Heart left ventricle (tissue), 16 donors: Measurements from ENCODE around the gene TIAM2. TPM values are rescaled to one million over a fixed set of nuclear protein-coding genes. Genes with fewer than 3 reads are reported as not detected.
A peak's percentile ranks its signal among the peaks of the same experiment; 100 is the strongest.

ENCODE experiments used
- ATAC-seq, 4 donors: fragments of 200-7000 bp; cut with Tn5 transposase; one replicate each; pipeline ENCODE4 v1.9.1; 2020 to 2022; ENCODE audit warnings: moderate library complexity in 4 of 4, mild to moderate bottlenecking in 3 of 4, moderate number of reproducible peaks in 1 of 4
- DNase-seq, 5 donors: peaks; one replicate each; pipeline ENCODE4 v3.0.0-alpha.2; 2020
- H3K27ac ChIP-seq, 12 donors: fragments of 200-600 bp; sonication (generic) in 4 of 12; one replicate each; pipeline versions ENCODE4 v1.5.0 to v1.8.0; 2016 to 2022; ENCODE audit warnings: mild to moderate bottlenecking in 2 of 12
- H3K27me3 ChIP-seq, 9 donors: fragments of 200-600 bp; sonication (generic) in 2 of 9; one replicate each; pipeline versions ENCODE4 v1.5.1 to v1.8.0; 2016 to 2022; ENCODE audit warnings: mild to moderate bottlenecking in 3 of 9
- H3K36me3 ChIP-seq, 9 donors: fragments of 200-600 bp; sonication (generic) in 2 of 9; one replicate each; pipeline versions ENCODE4 v1.5.0 to v1.8.0; 2018 to 2022; ENCODE audit warnings: mild to moderate bottlenecking in 2 of 9
- H3K4me1 ChIP-seq, 12 donors: fragments of 200-600 bp; sonication (generic) in 4 of 12; one replicate each; pipeline versions ENCODE4 v1.5.0 to v1.8.0; 2016 to 2022; ENCODE audit warnings: mild to moderate bottlenecking in 3 of 12
- H3K4me3 ChIP-seq, 12 donors: fragments of 200-600 bp; sonication (generic) in 4 of 12; one replicate each; pipeline versions ENCODE4 v1.5.0 to v1.8.0; 2017 to 2022; ENCODE audit warnings: mild to moderate bottlenecking in 9 of 12, moderate library complexity in 4 of 12
- H3K9me3 ChIP-seq, 12 donors: fragments of 200-600 bp; sonication (generic) in 4 of 12; one replicate each; pipeline versions ENCODE4 v1.5.0 to v1.8.0; 2016 to 2022; ENCODE audit warnings: mild to moderate bottlenecking in 1 of 12
- CTCF ChIP-seq, 12 donors: fragments of 200-600 bp; sonication (generic) in 4 of 12; IDR thresholded peaks; one replicate each; pipeline versions ENCODE4 v1.5.0 to v1.8.0; 2018 to 2022; ENCODE audit warnings: antibody characterized with exemption in 12 of 12, mild to moderate bottlenecking in 5 of 12
- POLR2A ChIP-seq, 2 donors: fragments of 450-650 bp; IDR thresholded peaks; one replicate each; pipeline ENCODE4 v1.6.1; 2017; ENCODE audit warnings: antibody characterized with exemption in 2 of 2, mild to moderate bottlenecking in 2 of 2, moderate library complexity in 2 of 2
- WGBS, 4 donors: extraction: QIAGEN DNeasy Blood & Tissue Kit in 2 of 4; methylation state at CpG; one replicate each; pipeline versions ENCODE4 v1.1.5 to v1.1.7; 2013 to 2018; 5-methylcytosine and 5-hydroxymethylcytosine counted together
- intact Hi-C, 10 donors: fragments of 100-400 bp; cut with DNase I; formaldehyde crosslinking; loops; one replicate each; pipeline versions ENCODE4 v1.11.1 to v1.14.2; 2022
- polyA plus RNA-seq, 2 donors: library from polyadenylated mRNA; stranded (reverse); fragments of 200-250 nt; gene quantifications; one replicate each; pipeline ENCODE4 v1.2.3, GENCODE V29; 2013
- total RNA-seq, 9 donors: library from RNA; depleted of rRNA in 2 of 9; stranded (reverse); fragments of >200 nt in 2 of 9; fragmentation: NEBNext Ultra II Directional in 3 of 9; extraction: Animal tissue kit (Norgen Biotek cat#: 25700) in 3 of 9; gene quantifications; one replicate each; pipeline versions ENCODE4 v1.1.0 to v1.2.4, GENCODE V29; 2016 to 2023
- donor health status: ischemic (EF 13 %, LVEDD 7.1; RV severe dilation, severe dysfunction).
- donor health status: healthy with polysubstance abuse.
- donor health status: DM: no; HTN: yes; CAD: no.
- donor health status: DM: no; HTN: no; CAD: no.
- donor health status: ischemic (EF 25% LVEDD 6.9; RV normal size, moderate dysfunction).
- donor health status: ischemic (EF 25% LVEDD 5.7; RV mildly dilated, moderate dysfunction).
- donor health status: healthy.
- donor health status: DM: yes; HTN: yes; CAD: no.
- donor health status: ischemic (EF 35%, LVEDD 5.7; RV mildly dilated, moderate dysfunction).
- donor health status: nonischemic (EF 11% LVEDD 7.7; RV severe dilation, severe dysfunction).
- donor health status: DM: yes; HTN: yes; CAD: no.
- donor health status: PGD.
- donor health status: ischemic (EF 29% LVEDD 5.4; RV normal size, mild dysfunction).
- donor health status: nonischemic (EF 23%, LVEDD 6.1; RV moderate dilation, normal function).

The TIAM2 gene
- total and polyA plus RNA-seq, 11 donors = 4.6 to 16.5 (median 12.6) TPM

- peaks cover 0 to 34% (median 23%) of the 10 kb centered on the region in 12 donors for H3K4me1 ChIP-seq
- ATAC-seq = peak in 2 of 4 donors; percentile 35 to 38
- intact Hi-C loops = no loop called here
Measured at GRCh38 chr6:155142168-155143028, 147.3 kb downstream of the TIAM2 start.

GRCh38 chr6:155143029-155143577 is 148.0 kb downstream of the TIAM2 start:
- ATAC-seq = no peak
- 35 to 56% (median 48%) methylated on average over 4 of the region's 4 CpGs for WGBS, 4 donors

More at GRCh38 chr6:155142168-155143028, 147.3 kb downstream of the TIAM2 start:
- peak overlapping the region in 6 of 12 donors; percentile 26 to 72 (median 58) for H3K27ac ChIP-seq
- DNase-seq = no peak
- H3K36me3 ChIP-seq = no peaks in the 10 kb centered on the region
- peak overlapping the region in 6 of 12 donors; percentile 14 to 37 (median 26) for H3K4me3 ChIP-seq
- no peaks in the 10 kb centered on the region for H3K9me3 ChIP-seq
- no peak for TF ChIP-seq POLR2A (IDR thresholded peaks at IDR 0.05)
- no peak for TF ChIP-seq CTCF (IDR thresholded peaks at IDR 0.05)
- WGBS, 4 donors = 49 to 65% (median 61%) methylated on average over 13 of the region's 13 CpGs
- no peaks in the 10 kb centered on the region for H3K27me3 ChIP-seq

GRCh38 chr6:155143578-155144106 is 148.5 kb downstream of the TIAM2 start:
- WGBS, 4 donors = 76 to 83% (median 79%) methylated on average over 7 of the region's 7 CpGs
- peaks cover 0 to 34% (median 23%) of the 10 kb centered on the region in 12 donors for H3K4me1 ChIP-seq
- DNase-seq = no peak
- TF ChIP-seq POLR2A (IDR thresholded peaks at IDR 0.05) = no peak
- TF ChIP-seq CTCF (IDR thresholded peaks at IDR 0.05) = no peak
- no peaks in the 10 kb centered on the region for H3K36me3 ChIP-seq
- H3K4me3 ChIP-seq = peak overlapping the region in 8 of 12 donors; percentile 4 to 37 (median 26)
- intact Hi-C loops = no loop called here
- peak overlapping the region in 7 of 12 donors; percentile 26 to 72 (median 57) for H3K27ac ChIP-seq
- H3K27me3 ChIP-seq = no peaks in the 10 kb centered on the region
- no peak for ATAC-seq
- H3K9me3 ChIP-seq = no peaks in the 10 kb centered on the region

More at GRCh38 chr6:155143029-155143577, 148.0 kb downstream of the TIAM2 start:
- peaks cover 0 to 34% (median 23%) of the 10 kb centered on the region in 12 donors for H3K4me1 ChIP-seq
- no peaks in the 10 kb centered on the region for H3K36me3 ChIP-seq
- no peak for DNase-seq
- intact Hi-C loops = no loop called here
- H3K27me3 ChIP-seq = no peaks in the 10 kb centered on the region
- H3K9me3 ChIP-seq = no peaks in the 10 kb centered on the region
- peak overlapping the region in 8 of 12 donors; percentile 4 to 37 (median 26) for H3K4me3 ChIP-seq
- peak overlapping the region in 7 of 12 donors; percentile 26 to 72 (median 57) for H3K27ac ChIP-seq
- TF ChIP-seq CTCF (IDR thresholded peaks at IDR 0.05) (no peak), POLR2A (IDR thresholded peaks at IDR 0.05) (no peak)

GRCh38 chr6:155146205-155146604 is 151.1 kb downstream of the TIAM2 start:
- ATAC-seq (no peak), DNase-seq (no peak)
- Histone ChIP-seq H3K27ac (no peak overlapping the region), H3K4me1 (peaks cover 0 to 26% (median 21%) of the 10 kb centered on the region in 12 donors), H3K27me3 (no peaks in the 10 kb centered on the region), H3K4me3 (no peak overlapping the region), H3K36me3 (no peaks in the 10 kb centered on the region), H3K9me3 (no peaks in the 10 kb centered on the region)
- TF ChIP-seq CTCF (IDR thresholded peaks at IDR 0.05) (no peak), POLR2A (IDR thresholded peaks at IDR 0.05) (no peak)
- intact Hi-C loops = no loop called here
- 91 to 99% (median 96%) methylated on average over 4 of the region's 4 CpGs for WGBS, 4 donors
